NCI-H128 (cell line): Measurements from ENCODE around the gene SENP6.
"Not testable (repeated sequence)": the region's sequence is repeated elsewhere in the genome, so short reads cannot be mapped to it uniquely, and the experiment has no call there.

Source experiments
- DNase-seq: peaks from one replicate; lab custom pipeline; 2025; ENCODE audit not compliant: unreplicated experiment; lab: John Stamatoyannopoulos, UW

Gene SENP6

DNA sequence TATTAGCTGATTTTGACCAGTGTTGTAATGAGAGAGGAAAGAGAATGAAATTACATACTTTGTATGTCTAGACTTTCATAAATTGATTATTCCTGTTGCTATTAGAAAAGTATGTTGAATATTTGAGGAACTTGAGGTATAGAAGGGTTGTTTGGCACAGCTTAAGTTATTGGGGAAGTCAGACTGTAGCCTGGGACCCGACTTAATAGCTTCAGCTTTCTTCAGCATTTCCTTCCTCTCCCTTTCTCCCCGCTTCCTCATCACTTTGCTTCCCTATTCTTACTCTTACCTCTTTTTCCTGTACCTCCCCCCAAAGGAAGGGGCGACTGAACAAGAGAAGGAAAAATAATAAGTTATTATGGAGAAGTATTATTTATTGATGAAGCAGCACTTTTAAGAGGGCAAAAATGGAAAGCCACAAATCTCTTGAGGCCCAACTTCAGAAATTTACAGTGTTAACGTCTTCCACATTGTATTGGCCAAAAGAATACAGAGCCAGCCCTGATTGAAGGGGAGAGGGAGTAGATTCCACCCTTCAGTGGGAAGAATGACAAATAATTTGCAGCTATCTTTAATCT is 7.4 kb downstream of the SENP6 start:
- no peak for DNase-seq

DNA sequence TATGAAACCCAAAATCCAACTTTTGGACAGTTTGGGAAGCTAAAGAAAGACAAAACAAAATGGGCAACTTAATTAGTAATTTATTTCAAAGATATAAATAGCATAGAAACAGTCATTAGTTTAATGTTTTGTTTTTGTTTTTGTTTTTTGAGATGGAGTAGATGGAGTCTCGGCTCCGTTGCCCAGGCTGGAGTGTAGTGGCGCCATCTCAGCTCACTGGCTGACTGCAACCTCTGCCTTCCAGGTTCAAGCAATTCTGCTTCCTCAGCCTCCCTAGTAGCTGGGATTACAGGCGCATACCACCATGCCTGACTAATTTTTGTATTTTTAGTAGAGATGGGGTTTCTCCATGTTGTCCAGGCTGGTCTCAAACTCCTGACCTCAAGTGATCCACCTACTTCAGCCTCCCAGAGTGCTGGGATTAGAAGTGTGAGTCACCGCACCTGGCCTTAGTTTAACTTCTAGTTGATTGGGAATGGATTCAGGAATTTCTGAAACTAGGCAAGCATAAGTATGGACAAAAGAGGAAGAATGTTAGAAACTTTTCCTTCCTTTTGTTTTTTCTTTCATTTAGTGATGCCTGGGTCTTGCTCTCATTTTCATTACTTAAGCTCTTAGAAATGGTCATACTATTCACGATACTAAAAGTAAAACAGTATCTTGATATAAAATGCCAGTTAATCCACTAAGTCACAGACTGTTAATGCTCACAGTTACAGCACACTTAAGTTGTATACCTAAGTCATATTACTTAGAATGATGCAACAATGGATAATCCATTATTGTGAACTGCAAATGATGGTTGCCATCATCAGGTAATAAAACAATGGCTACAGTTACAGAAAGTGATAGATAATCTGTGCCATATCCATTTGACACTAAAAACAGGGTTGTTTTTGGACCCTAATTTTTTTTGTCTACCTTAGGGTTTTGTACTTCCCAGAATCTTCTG is 8.2 kb downstream of the SENP6 start:
- no peak for DNase-seq

DNA sequence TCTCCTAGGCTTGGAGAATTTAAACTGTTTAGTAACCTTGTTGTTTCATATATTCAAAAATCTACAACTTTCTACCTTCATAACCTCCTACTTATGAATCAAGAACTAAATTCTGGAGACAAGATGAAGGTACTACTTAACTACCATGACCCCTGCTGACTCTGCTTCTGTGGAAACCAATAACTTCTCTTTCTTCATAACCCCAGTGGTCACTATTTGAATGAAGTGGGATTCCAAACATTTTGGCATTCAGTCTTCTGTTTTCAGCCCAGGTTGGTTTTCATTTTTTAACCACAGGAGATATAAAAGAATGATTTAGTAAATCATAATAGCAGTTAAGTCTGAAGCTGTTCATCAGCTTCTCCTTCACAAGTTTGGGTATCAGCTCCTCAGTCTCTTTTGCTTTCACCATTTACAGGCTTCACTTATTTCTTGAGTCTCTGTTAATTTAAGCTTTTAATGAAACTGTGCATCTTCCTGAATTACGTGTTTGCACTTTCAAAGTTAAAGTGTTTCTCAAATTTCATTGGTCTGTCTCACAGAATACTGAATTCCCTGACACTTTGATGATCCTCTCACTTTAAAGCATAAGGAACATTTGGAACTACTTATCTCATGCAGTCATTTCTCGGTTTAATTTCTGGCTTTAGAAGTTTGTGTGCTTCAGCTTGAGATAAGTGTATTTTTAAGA is 9.5 kb downstream of the SENP6 start:
- DNase-seq: no peak

DNA sequence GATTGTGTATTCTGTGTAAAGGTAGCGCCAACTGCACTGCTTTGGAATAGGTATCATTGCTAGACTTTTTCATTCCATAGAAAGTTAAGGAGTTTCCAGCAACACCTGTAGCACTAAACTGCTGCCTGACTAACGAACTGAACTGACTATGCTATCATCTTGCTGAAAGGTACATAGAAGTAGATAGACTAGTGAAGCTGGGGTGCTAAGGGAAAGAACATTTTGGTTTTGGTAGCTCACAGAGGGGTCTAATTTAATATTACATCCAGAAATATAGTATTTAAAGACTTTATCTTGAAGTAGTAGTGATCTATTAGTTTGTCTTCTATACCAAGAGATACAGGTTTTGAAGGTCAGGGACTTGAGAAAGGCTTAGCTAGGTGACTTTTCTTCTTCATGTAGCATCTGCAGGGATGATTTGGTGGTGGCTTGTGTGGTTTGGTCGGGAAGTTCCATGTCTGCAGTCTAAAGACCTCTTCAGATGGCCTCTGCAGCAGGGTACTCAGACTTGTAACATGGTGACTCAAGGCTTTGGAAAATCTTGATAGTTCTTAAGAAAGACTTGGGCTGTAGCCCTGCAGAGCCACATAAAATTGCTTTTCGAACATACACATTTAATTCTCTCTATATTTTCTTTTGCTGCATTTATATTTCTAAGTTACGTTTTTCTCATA is 10.2 kb downstream of the SENP6 start:
- DNase-seq: no peak

DNA sequence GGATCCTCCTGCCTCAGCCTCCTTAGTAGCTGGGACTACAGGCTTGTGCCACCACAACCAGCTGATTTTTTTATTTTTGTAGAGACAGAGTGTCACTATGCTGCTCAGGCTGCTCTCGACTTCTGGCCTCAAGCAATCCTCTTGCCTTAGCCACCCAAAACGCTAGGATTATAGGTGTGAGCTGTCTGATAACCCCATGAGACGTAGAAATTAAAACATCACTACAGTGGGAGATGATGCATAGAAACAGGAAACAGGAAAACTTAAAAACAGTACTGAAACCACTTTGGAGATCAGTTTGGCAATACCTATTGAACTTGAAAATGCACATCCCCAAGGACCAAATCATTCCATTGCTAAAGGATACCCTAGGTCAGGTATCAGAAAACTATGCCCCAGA is 10.8 kb downstream of the SENP6 start:
- DNase-seq: no peak

DNA sequence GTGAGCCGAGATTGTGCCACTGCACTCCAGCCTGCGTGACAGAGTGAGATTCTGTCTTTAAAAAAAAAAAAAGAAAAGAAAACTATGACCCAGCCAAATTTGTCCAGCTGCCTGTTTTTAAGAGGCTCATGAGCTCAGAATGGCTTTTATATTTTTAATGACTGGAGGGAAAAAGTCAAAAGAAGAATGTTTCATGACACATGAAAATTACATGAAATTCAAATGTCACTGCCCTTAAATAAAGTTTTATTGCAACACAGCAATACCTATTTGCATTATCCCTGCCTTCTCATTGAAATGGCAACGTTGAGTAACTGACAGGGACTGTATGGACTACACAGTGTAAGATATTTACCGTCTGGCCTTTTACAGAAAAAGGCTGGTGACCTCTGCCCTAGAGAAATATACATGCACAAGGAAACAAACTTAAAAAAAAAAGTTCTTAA is 11.4 kb downstream of the SENP6 start:
- no peak for DNase-seq

DNA sequence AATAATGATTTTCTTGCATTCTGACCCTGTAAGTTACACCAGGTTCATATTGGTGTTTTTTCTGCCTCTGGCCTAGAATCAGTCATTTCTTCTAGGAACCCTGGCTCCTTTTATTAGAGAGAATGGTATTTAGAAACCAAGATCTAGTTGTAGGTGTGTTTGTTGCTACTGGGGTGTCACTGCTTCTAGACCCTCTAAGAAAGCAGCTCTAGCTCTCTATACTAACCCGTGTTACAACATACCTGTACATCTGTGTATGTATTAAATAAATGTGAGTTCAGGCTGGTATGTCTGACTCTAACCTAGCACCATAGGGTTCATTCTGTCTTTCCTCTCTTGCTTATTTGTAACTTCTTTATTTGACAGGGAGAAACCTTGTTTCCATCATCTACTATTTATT is 16.8 kb downstream of the SENP6 start:
- DNase-seq: no peak

DNA sequence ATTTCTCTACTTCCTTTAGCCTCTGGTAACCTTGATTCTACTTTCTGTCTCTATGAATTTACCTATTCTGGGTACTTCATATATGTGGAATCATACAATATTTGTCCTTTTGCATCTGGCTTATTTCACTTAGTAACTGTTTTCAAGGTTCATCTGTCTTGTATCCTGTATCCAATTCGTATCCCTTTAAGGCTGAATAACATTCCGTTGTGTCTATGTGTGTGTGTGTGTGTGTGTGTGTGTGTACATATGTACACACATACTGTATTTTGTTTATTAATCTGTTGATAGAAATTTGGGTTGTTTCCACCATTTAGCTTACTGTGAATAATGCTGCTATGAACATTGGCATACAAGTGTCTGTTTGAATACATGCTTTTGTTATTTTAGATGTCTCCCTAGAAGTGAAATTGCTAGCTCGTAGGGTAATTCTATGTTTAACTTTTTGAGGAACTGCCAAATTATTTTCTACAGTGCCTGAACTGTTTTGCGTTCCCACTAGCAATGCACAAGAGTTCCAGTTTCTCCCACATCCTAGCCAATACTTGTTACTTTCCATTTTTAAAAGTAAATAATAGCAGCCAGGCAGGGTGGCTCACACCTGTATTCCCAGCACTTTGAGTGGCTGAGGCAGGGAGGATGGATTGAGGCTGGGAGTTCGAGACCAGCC is 17.7 kb downstream of the SENP6 start:
- DNase-seq: no peak

DNA sequence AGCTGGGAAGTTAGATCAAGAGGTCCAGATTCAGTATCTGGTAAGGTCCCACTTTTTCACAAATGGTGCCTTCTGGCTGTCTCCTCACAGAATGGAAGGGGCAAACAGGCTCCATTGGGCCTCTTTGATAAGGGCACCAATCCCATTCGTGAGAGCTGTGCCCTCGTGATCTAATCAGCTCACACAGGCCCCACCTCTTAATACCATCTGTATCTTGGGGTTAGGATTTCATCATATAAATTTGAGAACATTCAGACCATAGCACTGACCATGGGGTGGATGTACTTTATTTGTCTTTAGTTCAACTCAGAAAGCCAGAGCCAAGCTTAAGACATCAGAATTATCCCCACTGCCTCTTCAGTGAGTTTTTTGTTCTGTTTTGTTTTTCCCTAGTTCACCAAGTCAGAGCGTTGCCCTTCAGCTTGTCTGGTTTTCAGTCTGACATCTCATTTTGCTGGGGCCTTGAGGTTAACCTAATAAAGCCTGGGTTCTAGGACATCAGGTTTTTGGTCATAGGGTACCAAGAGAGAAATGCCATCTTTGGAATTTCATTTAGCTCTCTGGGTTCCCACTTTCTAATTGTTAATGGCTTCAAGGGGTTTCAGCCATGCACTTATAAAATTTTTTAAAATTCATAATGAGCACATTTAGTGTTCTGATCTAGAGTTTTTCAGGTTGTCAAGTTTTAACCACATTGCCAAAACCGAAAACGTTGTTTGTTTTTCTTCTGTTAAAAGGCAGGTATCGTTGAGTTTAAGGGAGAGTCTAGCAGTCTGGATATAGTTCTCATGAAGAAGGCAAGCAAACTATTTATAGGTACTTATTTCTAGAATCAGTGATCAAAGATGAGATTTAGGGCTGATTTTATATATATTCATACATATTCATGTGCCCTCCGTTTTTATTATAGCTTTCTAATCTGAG is 19.0 kb downstream of the SENP6 start:
- no peak for DNase-seq

DNA sequence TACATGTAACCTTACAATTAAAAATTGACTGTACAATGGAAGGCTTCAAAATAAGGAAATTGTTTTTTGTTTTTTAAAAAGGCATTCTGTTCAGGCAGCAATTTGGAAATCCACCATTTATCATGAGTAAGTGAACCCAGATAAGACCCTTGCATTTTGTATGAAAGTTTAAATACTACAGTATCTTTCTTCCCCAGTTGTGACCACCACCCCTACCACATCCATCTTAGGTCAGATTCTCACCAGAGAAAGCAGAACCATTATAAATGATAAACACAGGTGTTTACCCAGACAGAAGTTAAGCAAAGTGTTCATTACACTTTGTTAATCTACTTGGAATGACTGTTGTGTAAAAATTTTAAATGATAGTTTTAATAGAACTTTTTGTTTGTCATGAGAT is 20.2 kb downstream of the SENP6 start:
- no peak for DNase-seq

DNA sequence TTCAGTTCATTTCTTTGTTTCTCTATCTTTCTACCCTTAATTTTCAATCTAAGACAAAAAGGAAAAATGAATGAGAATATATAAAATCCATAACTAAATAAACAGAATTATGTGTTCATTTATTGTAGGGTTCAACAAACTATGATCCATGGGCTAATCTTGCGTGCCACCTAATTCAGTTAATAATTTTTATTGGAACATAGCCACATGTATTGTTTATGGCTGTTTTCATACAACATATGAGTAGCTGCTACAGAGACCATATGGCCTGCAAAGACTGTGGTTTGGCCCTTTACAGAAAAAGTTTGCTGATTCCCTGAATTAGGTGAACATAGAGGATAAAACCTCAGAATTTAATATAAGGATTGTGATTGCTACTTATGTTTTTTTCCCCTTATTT is 21.8 kb downstream of the SENP6 start:
- DNase-seq: no peak

DNA sequence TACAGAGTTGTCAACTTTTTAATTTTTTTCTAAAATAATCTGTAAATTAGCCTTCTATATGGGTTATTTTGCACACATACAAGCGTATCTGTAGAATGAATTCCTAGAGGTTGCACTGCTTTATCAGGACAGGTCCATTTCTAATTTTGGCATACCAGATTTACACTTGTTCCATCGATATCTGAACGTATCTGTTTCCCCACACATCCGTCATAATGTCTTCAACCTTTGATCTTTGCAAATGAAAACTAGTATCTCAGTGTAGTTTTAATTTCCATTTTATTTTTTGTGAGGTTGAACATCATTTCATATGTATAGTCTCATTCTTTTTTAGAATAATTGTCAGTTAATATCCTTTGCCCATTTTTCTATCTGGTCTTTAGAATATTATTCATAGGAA is 22.7 kb downstream of the SENP6 start:
- no peak for DNase-seq

DNA sequence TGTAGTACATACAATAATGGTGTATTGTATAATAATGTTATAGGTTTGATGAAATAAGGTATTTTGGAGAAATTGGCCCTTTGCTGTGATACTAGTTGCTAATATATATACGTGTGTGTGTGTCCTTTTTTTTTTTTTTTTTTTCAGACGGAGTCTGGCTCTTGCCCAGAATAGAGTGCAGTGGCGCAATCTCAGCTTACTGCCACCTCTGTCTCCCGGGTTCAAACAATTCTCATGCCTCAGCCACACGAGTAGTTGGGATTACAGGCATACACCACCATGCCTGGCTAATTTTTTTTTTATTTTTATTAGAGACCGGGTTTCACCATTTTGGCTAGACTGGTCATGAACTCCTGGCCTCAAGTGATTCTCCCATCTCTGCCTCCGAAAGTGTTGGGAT is 23.3 kb downstream of the SENP6 start:
- DNase-seq: no peak

DNA sequence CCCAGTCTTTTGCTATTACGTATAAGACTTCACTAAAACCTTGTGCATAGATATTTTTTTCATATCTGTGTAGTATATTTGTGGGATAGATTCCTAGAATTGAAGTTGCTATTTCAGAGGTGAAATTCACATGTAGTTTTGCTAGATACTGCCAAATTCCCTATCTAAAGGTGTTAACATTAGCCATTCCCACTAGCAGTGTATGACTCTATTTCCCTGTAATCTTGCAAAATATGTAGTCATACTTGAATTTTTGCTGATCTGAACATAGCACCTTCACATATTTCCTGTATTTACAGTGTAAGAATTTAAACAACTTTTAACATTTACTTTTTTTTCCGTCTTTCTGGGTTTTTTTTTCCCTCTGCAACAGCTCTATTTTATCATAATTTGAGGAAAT is 24.9 kb downstream of the SENP6 start:
- DNase-seq: no peak

DNA sequence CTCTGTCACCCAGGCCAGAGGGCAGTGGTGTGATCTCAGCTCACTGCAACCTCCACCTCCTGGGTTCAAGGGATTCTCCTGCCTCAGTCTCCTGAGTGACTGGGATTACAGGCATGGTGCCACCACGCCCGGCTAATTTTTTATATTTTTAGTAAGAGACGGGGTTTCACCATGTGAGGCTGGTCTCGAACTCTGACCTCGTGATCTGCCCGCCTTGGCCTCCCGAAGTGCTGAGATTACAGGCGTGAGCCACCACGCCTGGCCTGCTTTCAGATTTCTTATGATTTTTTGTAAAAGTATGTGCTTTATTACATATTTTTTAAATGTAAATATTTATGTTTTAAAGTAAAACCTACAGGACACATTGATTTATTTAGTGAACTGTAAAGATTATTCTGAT is 26.0 kb downstream of the SENP6 start:
- DNase-seq: not testable (repeated sequence)

DNA sequence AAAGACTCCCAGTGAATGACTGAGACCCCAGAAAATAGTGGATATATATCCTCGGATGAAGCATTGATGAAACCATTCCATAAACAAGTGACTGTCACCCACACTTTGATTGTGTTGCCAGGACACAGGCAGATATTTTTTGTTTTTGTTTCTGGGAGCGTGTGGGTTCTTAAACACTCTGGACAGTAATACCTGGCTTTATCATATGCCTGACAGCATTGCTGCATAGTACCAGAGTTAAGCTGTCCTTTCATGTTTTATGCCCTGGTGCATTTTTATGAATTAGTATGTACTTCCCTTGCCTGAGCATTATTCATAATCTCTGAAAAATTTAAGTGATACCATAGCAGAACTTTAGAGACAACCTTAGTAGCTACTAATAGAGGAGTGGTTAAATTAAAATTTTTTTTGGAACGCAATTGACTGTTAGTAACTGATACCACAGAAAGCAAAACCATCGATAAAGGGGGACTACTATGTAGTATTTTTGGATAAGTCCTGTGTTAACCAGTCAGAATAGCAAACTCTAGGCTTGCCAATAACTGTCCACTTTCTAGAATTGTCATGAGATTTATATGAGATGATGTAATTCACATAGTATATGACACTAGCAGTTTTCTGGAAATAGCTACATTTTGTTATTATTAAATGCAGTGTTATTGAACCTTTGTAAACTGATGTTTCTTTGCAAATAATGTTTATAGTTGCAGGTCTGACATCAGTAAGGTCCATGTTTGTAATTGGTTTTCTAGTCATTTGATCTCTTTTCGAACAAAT is 30.4 kb downstream of the SENP6 start:
- no peak for DNase-seq

DNA sequence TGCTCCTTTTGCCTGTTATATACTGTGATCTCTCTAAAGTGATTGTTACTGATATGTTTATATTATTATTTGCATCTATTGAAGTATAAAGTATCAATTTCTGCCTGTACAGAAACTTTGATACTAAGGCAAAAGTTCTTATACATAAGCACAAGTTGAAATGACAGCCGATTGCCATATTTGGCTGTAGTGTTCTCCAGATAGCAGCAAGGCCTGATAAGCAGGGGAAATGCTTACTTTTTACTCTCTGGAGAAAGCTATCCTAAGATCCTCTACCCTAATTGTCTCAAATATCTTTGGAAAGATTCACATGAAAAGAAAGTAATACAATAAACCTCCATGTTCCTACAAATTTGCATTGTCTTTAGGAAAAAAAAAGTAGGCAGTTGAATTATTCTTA is 31.4 kb downstream of the SENP6 start:
- no peak for DNase-seq

DNA sequence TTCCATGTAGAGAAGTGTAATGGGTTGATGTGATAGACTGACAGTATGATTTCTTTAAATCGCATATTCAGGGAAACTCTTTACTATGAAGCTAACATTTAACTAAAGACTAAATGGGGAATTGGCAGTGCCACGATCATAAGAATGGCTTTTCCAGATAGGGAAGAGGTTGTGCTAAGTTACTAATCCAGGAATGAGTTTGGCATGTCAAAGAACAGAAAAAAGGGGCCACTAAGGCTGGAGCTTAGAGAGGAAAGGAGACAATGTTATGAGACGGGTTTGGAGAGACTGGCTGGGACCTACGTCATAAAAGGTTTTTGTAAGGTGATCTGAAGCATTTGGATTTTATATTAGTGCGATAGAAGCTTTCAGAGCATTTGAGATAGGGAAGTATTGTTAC is 40.6 kb downstream of the SENP6 start:
- no peak for DNase-seq

DNA sequence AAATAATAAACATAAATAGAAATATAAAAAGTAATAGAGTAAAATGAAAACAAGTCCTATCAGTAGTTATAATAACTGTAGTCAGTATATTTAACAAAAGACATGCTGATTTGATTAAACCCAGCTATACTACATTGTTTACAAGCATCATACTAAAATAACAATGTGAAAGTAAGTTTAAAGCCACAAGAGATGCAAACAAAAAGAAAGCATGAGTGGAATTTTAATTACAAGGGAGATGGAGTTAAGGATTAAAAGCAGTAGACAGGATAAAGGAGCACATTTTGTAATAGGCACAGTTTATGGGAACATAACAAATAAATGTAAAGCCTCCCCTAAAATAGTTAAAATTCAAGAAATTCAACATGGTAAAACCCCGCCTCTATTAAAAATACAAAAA is 41.5 kb downstream of the SENP6 start:
- DNase-seq: no peak
